Measurements from ENCODE around the gene ZNF599.

The ZNF599 gene

DNA sequence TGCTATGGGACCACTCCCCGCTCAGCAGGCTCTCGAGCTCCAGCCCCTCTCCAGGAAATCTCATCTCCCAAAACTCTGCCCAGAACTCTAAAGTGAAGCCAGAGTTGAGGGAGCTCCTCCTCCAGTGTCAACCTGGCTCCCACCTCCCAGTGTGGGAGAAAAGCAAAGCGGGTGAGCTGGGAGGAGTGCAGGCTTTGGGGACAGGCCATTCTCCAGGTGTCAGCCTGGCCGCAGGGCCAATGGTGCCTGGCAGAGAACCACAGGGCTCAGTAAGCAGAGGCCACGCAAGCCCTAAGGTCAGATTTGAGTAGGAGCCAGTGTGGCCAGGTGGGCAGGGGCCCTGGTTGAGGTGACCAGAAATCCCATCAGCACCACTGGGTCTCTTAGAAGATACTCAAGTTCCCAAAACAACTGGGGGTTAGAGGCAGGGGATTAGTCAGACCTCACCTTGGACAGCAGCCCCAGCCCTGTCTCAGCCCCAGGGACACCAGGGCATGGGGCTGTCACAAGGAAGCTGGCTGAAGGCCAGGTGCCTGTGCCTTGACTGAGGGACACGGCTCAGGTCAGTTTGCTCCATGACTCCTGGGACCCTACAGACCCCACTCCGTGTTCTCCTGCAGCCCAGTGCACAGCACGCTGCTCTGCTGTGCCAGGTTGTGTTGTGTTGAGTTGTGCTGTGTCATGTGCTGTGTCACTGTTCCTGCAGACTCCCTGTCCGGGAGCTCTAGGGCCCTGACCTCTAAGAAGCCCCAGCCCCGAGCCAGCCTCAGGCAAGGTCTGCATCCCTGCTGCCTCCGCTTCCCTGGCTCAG, 41.8 kb downstream of the ZNF599 start:
- DNase-seq (ENCODE audit: insufficient read length, low spot score), result no peak
- no peak for FAIRE-seq
- TF ChIP-seq POLR2A (IDR thresholded peaks at IDR 0.05; ENCODE audit: low read depth, low read length), result no peak

GRCh38 chr19:34725400-34725799, 47.6 kb downstream of the ZNF599 start:
- FAIRE-seq, result no peak
- no peak for DNase-seq (ENCODE audit: insufficient read length, low spot score)
- TF ChIP-seq POLR2A (IDR thresholded peaks at IDR 0.05; ENCODE audit: low read depth, low read length), result no peak

DNA sequence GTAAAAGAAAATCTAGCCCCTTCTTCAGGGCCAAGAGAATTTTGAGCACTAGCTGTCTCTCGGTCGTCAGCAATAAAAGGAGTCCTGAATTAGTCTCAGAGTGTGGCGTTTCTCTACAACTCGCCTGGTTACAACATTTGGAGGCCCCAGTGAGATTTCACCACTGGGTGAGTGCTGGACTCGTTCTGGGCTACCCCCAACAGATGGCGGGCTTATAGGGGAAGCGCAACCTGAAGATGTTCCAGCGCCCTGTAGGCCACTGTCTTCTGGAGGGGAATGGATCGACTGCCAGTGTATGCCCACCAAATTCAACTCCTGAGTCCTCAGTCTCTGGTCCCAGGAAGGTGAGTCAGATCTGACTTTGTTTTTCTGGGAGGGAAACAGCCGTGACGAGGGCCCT, 50.7 kb downstream of the ZNF599 start:
- no peak for TF ChIP-seq POLR2A (IDR thresholded peaks at IDR 0.05; ENCODE audit: low read depth, low read length)
- FAIRE-seq, result no peak
- DNase-seq (ENCODE audit: insufficient read length, low spot score), result no peak

GRCh38 chr19:34715357-34715756, 57.7 kb downstream of the ZNF599 start:
- no peak for FAIRE-seq
- TF ChIP-seq POLR2A (IDR thresholded peaks at IDR 0.05; ENCODE audit: low read depth, low read length), result no peak

DNA sequence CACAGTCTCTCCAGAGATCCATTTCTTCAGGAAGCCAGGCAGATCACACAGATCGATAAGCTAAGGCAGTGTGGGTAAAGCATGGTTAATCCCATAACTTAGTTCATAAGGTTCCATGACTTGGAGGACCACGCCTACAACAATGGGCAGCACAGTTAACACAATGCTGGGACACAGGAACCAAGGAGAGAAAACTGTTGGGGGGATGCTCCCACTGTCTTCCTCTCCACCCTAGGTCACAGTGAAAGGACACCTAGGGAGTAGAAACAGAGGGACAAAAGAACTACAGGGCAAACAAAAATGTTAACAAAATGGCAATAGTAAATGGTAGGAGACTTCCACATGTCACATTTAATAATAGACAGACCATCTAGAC, 59.8 kb downstream of the ZNF599 start:
- DNase-seq (ENCODE audit: insufficient read length, low spot score) (no peak), FAIRE-seq (no peak)
- no peak for TF ChIP-seq POLR2A (IDR thresholded peaks at IDR 0.05; ENCODE audit: low read depth, low read length)

More at GRCh38 chr19:34715357-34715756, 57.7 kb downstream of the ZNF599 start:
- DNase-seq (ENCODE audit: insufficient read length, low spot score), result no peak

DNA sequence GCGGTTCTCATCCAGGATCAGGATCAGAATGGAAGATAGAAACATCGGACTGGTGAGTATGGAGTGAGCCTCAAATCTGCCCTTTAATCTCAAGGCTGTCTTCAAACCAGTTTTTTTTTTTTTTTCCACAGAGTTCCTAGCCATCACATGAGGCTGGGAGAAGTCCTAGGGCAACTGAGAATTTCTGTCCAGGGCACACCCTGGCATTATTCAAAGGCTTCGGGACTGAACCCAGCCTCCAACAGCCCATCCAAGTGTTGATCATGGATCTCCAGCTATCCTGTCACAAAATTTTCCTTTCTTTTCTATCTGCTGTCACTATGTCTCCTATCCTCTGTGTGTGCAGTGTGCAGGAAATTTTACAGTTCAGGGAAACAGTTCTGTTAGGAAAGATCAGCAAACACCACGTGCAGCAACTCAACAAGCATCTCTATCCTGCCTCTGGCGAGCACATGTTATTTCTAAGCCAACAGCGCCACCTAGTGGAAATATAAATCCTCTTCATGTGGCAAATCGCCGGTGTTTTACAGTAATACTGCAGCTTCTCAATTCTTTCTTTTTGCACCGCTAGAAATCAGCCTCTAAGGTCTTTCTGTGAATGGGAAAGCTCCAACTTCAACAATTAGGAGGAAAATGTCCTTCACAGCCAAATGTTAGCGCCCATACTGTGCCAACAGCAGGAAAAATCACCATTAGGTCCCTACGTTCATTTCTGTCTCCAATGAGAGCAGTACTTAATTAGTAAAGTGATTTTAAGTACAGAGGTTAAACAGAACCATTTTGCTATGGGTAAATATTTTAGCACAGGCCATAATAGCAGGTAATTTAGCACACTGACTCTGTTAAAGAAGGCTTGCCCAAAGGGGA, 60.4 kb downstream of the ZNF599 start:
- DNase-seq (ENCODE audit: insufficient read length, low spot score) (peak; percentile 64), FAIRE-seq (peak; percentile 97)
- no peak for TF ChIP-seq POLR2A (IDR thresholded peaks at IDR 0.05; ENCODE audit: low read depth, low read length)

DNA sequence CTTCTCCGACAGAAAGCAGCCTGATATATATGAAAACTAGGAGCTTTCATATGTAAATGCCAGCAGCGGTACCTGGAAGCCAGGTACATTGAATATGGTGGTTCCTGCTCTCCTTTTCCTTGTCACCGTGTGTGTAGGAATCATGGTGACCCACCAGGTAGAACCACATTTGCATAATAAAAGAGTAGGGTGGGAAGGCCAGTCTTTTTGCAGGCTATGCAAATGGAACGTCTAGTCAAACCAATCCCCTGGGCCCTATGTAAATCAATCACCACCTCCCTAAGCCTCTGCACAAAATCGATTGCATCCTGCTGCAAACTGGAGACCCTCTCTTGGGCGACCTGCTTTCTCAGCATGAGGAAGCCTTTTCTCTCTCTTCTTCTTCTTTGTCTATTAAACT, 61.1 kb downstream of the ZNF599 start:
- DNase-seq (ENCODE audit: insufficient read length, low spot score) (no peak), FAIRE-seq (no peak)
- TF ChIP-seq POLR2A (IDR thresholded peaks at IDR 0.05; ENCODE audit: low read depth, low read length), result no peak

All from H54 (cell line).